SK-N-SH (cell line): ENCODE results near the gene PCDHB11.
"Not testable (repeated sequence)": the region's sequence is repeated elsewhere in the genome, so short reads cannot be mapped to it uniquely, and the experiment has no call there.

Experiments
- CTCF ChIP-seq: fragments of 200-600 bp; sonication (generic); IDR thresholded peaks from 2 replicates; pipeline ENCODE4 v1.6.1; 2017; ENCODE audit warnings: antibody characterized with exemption, mild to moderate bottlenecking, moderate library complexity
- EZH2phosphoT487 ChIP-seq: fragments of 200-600 bp; sonication (generic); IDR thresholded peaks from 2 replicates; pipeline ENCODE4 v1.6.1; 2017; ENCODE audit warnings: low read depth, mixed run types, mild to moderate bottlenecking, antibody characterized with exemption, moderate library complexity, borderline replicate concordance
- MXI1 ChIP-seq: IDR thresholded peaks from 2 replicates; pipeline ENCODE4 v1.6.1; 2012; ENCODE audit warnings: mild to moderate bottlenecking, low read depth, low read length, improper control_type of control experiment
- NFIC ChIP-seq: IDR thresholded peaks from 2 replicates; pipeline ENCODE4 v1.4.0; 2012; ENCODE audit warnings: borderline replicate concordance
- USF2 ChIP-seq: fragments of 150-350 bp; IDR thresholded peaks from 2 replicates; pipeline ENCODE4 v1.6.1; 2017; ENCODE audit warnings: antibody characterized with exemption, low read length, low read depth, borderline replicate concordance

- TF ChIP-seq CTCF, USF2, NFIC, MXI1, EZH2phosphoT487: not testable (repeated sequence)
Observed at GRCh38 chr5:141157356-141157755, 42.1 kb upstream of the PCDHB11 start.
